Mesangial cell (primary cell): Measurements from ENCODE around the gene RFESD. TPM values are rescaled to one million over a fixed set of nuclear protein-coding genes. Genes with fewer than 3 reads are reported as not detected.

ENCODE experiments used
- total RNA-seq: library from RNA; depleted of rRNA; stranded (reverse); fragments of >200 nt; gene quantifications from 2 replicates; pipeline ENCODE4 v1.2.3, GENCODE V29; 2015

The RFESD gene
- 0.98 and 3.7 TPM in 2 replicates for total RNA-seq

GRCh38 chr5:95646569-95647431, at the start of gene RFESD:
Gene RFESD (plus strand): TSS chr5:95646777. CDS start chr5:95652272, 5,495 bp downstream.

GRCh38 chr5:95620030-95620869, 26.3 kb upstream of the RFESD start, which contains the start of gene GPR150:
Gene GPR150 (plus strand): TSS chr5:95620087. CDS start chr5:95620276, 189 bp downstream.

GRCh38 chr5:95682891-95683290, 36.3 kb downstream of the RFESD start, which contains the start of gene SPATA9:
Gene SPATA9 (minus strand): TSS chr5:95682991. CDS start chr5:95682854, 137 bp downstream.

Other genes with a start within 250 kb of the RFESD start
- 35.8 and 43.6 TPM in 2 replicates for gene SKIC3, start 91.8 kb upstream of the RFESD start, total RNA-seq
- 6.5 and 7.7 TPM in 2 replicates for gene ARSK, start 91.7 kb upstream of the RFESD start, total RNA-seq
- under 0.01 and 0.51 TPM in 2 replicates for gene GPR150, start 26.7 kb upstream of the RFESD start, total RNA-seq
- not detected in 2 replicates for gene SPATA9, start 36.2 kb downstream of the RFESD start, total RNA-seq
- 57.8 and 107 TPM in 2 replicates for gene RHOBTB3, start 84.6 kb downstream of the RFESD start, total RNA-seq
- gene GLRX, start 175.9 kb downstream of the RFESD start, total RNA-seq, result 38.3 and 67.9 TPM in 2 replicates